K562 (cell line): ENCODE measurements around the gene GEN1. TPM values are rescaled to one million over a fixed set of nuclear protein-coding genes. Genes with fewer than 3 reads are reported as not detected.

Source experiments
- CC2D1A ChIP-seq: fragments of 450-650 bp; IDR thresholded peaks from 2 replicates; pipeline ENCODE4 v1.6.1; 2017; ENCODE audit warnings: mild to moderate bottlenecking
- CXXC5 ChIP-seq: fragments of 250-450 bp; sonication (Bioruptor Pico); IDR thresholded peaks from 2 replicates; pipeline ENCODE4 v1.8.0; 2022; ENCODE audit warnings: inconsistent platforms, mild to moderate bottlenecking, moderate library complexity
- KLF6 ChIP-seq: fragments of 250-450 bp; sonication (Bioruptor Pico); IDR thresholded peaks from 2 replicates; pipeline ENCODE4 v1.4.0; 2020; ENCODE audit warnings: mild to moderate bottlenecking, moderate library complexity, borderline replicate concordance
- NRF1 ChIP-seq, 2 experiments: fragments of 450-650 bp; IDR thresholded peaks in 1 of 2; conservative IDR thresholded peaks in 1 of 2; 2 replicates each; pipeline ENCODE4 v1.6.1; 2014; ENCODE audit warnings: mild to moderate bottlenecking in 2 of 2
- PRMT5 ChIP-seq: sonication (generic); formaldehyde crosslinking; IDR thresholded peaks from 2 replicates; pipeline ENCODE4 v1.5.0; 2020; ENCODE audit warnings: missing genetic modification reagents
- RBM22 ChIP-seq: fragments of 200-400 bp; formaldehyde crosslinking; IDR thresholded peaks from 2 replicates; pipeline ENCODE4 v1.6.1; 2018; ENCODE audit warnings: low read length, low read depth; ENCODE audit not compliant: poor library complexity, severe bottlenecking
- RFX1 ChIP-seq: fragments of 450-650 bp; IDR thresholded peaks from 2 replicates; pipeline ENCODE4 v1.6.1; 2016; ENCODE audit warnings: mild to moderate bottlenecking, moderate library complexity
- RFX5 ChIP-seq: IDR thresholded peaks from 2 replicates; pipeline ENCODE4 v1.6.1; 2011; ENCODE audit warnings: low read depth, mild to moderate bottlenecking, improper control_type of control experiment, low read length
- SREBF1 ChIP-seq: fragments of 150-350 bp; IDR thresholded peaks from 2 replicates; pipeline ENCODE4 v1.6.1; 2014; ENCODE audit warnings: antibody characterized with exemption, low read depth, low read length, borderline replicate concordance
- ZFP30 ChIP-seq: fragments of 250-450 bp; sonication (Bioruptor Pico); IDR thresholded peaks from 2 replicates; pipeline ENCODE4 v1.8.0; 2022; ENCODE audit warnings: moderate library complexity, mild to moderate bottlenecking, inconsistent platforms, borderline replicate concordance
- polyA plus RNA-seq, 8 experiments: library from polyadenylated mRNA; depleted of rRNA in 4 of 8; stranded (reverse) in 5 of 8; unstranded in 3 of 8; fragments of >200 nt; fragmentation: Nextera tagmentation in 2 of 8; fragmentation: Illumina TruSeq in 1 of 8; extraction: Ambion mirVana in 2 of 8; extraction: Trizol in 1 of 8; gene quantifications; 2 replicates each; pipeline versions ENCODE4 v1.2.1 to v1.2.3, GENCODE V29; 2011 to 2014; ENCODE audit warnings: inconsistent platforms in 1 of 8, missing spikeins in 1 of 8
- total RNA-seq, 7 experiments: library from RNA; depleted of rRNA in 6 of 7; stranded (reverse); fragments of >200 nt in 6 of 7; fragmentation: Illumina TruSeq in 2 of 7; extraction: Trizol in 2 of 7; gene quantifications; 2 replicates each; pipeline versions ENCODE4 v1.2.1 to v1.2.3, GENCODE V29; 2011 to 2021; ENCODE audit warnings: low replicate concordance in 1 of 7
- TF ChIP-seq, protein P1 (sequence below): fragments of 150-350 bp; IDR thresholded peaks from 2 replicates; pipeline ENCODE4 v1.6.1; 2014; ENCODE audit warnings: low read depth, mild to moderate bottlenecking, low read length, borderline replicate concordance
- TF ChIP-seq, protein P2 (sequence below): fragments of 450-650 bp; formaldehyde crosslinking; IDR thresholded peaks from 2 replicates; pipeline ENCODE4 v1.4.0; 2022; ENCODE audit warnings: missing genetic modification characterization
- TF ChIP-seq, protein P3 (sequence below): IDR thresholded peaks from 2 replicates; pipeline ENCODE4 v1.6.1; 2012; ENCODE audit warnings: low read depth, low read length, improper control_type of control experiment, borderline replicate concordance
- TF ChIP-seq, protein P4 (sequence below): sonication (generic); formaldehyde crosslinking; IDR thresholded peaks from 2 replicates; pipeline ENCODE4 v1.8.0; 2022; ENCODE audit warnings: mild to moderate bottlenecking, missing genetic modification reagents

The GEN1 gene
- total and polyA plus RNA-seq, 9 of the 15 experiments (the other 6 are each of a cell fraction or from before 2014, with no cell fraction given): 8.6 to 39.7 (median 24.5) TPM

DNA sequence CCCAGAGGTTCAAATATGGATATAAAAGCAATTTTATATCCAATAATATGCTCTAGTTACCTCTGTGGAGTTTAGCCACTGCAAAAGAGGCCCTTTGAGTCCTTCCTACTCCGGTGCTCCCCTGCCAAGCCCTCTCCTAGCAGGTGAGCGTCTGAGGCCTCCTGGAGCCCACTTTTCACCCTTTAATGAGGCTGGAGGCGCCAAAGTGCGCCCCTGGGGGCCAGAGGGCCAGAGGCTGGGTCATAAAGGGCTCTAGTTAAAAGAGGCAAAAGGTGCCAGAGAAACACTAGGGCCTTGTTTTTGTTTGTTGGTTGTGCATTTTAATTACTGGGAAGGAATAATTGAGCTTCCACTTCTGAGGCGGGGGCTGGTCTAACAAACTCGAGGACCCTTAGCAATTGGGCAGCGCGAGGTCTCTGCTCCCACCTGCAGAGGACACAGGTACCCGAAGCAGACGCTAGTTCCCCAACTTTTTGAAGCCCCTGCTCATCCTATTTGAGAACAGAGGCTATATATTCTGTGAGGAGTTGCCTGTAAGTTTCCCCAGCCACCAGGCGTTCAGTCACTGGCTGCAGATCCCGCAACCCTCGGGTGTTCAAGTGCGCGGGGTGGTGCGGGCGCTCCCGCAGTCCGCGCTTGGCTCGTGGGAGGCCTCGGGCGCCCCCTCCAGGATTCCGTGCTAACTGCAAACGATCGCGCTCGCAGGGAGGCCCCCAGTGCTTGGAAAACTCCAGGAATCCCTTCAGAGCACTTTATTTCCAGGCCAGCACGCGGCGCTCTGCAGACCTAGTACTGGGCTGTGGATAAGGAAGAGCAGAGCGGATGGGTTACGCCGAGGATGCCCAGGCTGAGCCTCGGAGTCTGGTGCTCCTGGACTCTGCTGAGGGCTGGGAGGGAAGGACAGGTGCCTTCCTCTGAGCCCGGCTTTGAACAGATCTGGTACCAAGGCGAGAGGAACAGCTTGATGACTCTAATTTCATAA is 76.4 kb downstream of the GEN1 start (continued):
- TF ChIP-seq, protein P1, sequence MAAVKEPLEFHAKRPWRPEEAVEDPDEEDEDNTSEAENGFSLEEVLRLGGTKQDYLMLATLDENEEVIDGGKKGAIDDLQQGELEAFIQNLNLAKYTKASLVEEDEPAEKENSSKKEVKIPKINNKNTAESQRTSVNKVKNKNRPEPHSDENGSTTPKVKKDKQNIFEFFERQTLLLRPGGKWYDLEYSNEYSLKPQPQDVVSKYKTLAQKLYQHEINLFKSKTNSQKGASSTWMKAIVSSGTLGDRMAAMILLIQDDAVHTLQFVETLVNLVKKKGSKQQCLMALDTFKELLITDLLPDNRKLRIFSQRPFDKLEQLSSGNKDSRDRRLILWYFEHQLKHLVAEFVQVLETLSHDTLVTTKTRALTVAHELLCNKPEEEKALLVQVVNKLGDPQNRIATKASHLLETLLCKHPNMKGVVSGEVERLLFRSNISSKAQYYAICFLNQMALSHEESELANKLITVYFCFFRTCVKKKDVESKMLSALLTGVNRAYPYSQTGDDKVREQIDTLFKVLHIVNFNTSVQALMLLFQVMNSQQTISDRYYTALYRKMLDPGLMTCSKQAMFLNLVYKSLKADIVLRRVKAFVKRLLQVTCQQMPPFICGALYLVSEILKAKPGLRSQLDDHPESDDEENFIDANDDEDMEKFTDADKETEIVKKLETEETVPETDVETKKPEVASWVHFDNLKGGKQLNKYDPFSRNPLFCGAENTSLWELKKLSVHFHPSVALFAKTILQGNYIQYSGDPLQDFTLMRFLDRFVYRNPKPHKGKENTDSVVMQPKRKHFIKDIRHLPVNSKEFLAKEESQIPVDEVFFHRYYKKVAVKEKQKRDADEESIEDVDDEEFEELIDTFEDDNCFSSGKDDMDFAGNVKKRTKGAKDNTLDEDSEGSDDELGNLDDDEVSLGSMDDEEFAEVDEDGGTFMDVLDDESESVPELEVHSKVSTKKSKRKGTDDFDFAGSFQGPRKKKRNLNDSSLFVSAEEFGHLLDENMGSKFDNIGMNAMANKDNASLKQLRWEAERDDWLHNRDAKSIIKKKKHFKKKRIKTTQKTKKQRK: no peak
- TF ChIP-seq RBM22: no peak
- TF ChIP-seq, protein P2, sequence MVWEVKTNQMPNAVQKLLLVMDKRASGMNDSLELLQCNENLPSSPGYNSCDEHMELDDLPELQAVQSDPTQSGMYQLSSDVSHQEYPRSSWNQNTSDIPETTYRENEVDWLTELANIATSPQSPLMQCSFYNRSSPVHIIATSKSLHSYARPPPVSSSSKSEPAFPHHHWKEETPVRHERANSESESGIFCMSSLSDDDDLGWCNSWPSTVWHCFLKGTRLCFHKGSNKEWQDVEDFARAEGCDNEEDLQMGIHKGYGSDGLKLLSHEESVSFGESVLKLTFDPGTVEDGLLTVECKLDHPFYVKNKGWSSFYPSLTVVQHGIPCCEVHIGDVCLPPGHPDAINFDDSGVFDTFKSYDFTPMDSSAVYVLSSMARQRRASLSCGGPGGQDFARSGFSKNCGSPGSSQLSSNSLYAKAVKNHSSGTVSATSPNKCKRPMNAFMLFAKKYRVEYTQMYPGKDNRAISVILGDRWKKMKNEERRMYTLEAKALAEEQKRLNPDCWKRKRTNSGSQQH (CRISPR knock-in tag): no peak
- no peak for TF ChIP-seq SREBF1
- TF ChIP-seq, protein P3, sequence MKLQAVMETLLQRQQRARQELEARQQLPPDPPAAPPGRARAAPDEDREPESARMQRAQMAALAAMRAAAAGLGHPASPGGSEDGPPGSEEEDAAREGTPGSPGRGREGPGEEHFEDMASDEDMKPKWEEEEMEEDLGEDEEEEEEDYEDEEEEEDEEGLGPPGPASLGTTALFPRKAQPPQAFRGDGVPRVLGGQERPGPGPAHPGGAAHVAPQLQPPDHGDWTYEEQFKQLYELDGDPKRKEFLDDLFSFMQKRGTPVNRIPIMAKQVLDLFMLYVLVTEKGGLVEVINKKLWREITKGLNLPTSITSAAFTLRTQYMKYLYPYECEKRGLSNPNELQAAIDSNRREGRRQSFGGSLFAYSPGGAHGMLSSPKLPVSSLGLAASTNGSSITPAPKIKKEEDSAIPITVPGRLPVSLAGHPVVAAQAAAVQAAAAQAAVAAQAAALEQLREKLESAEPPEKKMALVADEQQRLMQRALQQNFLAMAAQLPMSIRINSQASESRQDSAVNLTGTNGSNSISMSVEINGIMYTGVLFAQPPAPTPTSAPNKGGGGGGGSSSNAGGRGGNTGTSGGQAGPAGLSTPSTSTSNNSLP: no peak
- TF ChIP-seq CC2D1A: no peak
- TF ChIP-seq, protein P4, sequence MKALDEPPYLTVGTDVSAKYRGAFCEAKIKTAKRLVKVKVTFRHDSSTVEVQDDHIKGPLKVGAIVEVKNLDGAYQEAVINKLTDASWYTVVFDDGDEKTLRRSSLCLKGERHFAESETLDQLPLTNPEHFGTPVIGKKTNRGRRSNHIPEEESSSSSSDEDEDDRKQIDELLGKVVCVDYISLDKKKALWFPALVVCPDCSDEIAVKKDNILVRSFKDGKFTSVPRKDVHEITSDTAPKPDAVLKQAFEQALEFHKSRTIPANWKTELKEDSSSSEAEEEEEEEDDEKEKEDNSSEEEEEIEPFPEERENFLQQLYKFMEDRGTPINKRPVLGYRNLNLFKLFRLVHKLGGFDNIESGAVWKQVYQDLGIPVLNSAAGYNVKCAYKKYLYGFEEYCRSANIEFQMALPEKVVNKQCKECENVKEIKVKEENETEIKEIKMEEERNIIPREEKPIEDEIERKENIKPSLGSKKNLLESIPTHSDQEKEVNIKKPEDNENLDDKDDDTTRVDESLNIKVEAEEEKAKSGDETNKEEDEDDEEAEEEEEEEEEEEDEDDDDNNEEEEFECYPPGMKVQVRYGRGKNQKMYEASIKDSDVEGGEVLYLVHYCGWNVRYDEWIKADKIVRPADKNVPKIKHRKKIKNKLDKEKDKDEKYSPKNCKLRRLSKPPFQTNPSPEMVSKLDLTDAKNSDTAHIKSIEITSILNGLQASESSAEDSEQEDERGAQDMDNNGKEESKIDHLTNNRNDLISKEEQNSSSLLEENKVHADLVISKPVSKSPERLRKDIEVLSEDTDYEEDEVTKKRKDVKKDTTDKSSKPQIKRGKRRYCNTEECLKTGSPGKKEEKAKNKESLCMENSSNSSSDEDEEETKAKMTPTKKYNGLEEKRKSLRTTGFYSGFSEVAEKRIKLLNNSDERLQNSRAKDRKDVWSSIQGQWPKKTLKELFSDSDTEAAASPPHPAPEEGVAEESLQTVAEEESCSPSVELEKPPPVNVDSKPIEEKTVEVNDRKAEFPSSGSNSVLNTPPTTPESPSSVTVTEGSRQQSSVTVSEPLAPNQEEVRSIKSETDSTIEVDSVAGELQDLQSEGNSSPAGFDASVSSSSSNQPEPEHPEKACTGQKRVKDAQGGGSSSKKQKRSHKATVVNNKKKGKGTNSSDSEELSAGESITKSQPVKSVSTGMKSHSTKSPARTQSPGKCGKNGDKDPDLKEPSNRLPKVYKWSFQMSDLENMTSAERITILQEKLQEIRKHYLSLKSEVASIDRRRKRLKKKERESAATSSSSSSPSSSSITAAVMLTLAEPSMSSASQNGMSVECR (CRISPR knock-in tag): no peak
- TF ChIP-seq ZFP30 (CRISPR knock-in tag): no peak
- TF ChIP-seq KLF6 (CRISPR knock-in tag): no peak
- no peak for TF ChIP-seq RFX5
- no peak for TF ChIP-seq CXXC5 (CRISPR knock-in tag)
- peak; percentile 34 to 57; a peak in 2 of 4 replicates for TF ChIP-seq NRF1 (conservative IDR thresholded peaks at IDR 0.05 in 1 of 2, IDR thresholded peaks at IDR 0.05 in 1 of 2)
- no peak for TF ChIP-seq PRMT5 (CRISPR knock-in tag)
- TF ChIP-seq RFX1: no peak
